Kidney epithelial cell (primary cell): ENCODE results near the gene PPARG. TPM values are rescaled to one million over a fixed set of nuclear protein-coding genes. Genes with fewer than 3 reads are reported as not detected.

ENCODE experiments used
- DNase-seq: peaks from one replicate; pipeline ENCODE4 v3.0.0-alpha.2; 2010; ENCODE audit warnings: low read depth
- H3K27me3 ChIP-seq: 2 replicates; pipeline ENCODE4 v1.6.0; 2011; ENCODE audit warnings: low read length; ENCODE audit not compliant: control insufficient read depth, insufficient read depth
- H3K36me3 ChIP-seq: 2 replicates; pipeline ENCODE4 v1.5.1; 2011; ENCODE audit warnings: low read length; ENCODE audit not compliant: control insufficient read depth, insufficient read depth
- H3K4me3 ChIP-seq: 2 replicates; pipeline ENCODE4 v1.5.1; 2011; ENCODE audit warnings: low read depth, mild to moderate bottlenecking, control low read depth, low read length
- total RNA-seq: library from RNA; depleted of rRNA; stranded (reverse); fragments of >200 nt; gene quantifications from 2 replicates; pipeline ENCODE4 v1.2.3, GENCODE V29; 2015
- TF ChIP-seq, protein P1 (sequence below): IDR thresholded peaks from 2 replicates; pipeline ENCODE4 v1.5.1; 2011; ENCODE audit warnings: mild to moderate bottlenecking, moderate library complexity, low read length, control low read depth, inconsistent platforms; ENCODE audit not compliant: insufficient read depth, poor library complexity, severe bottlenecking

Gene PPARG
- total RNA-seq, 1 donor from 2014 or later, result 14.7 TPM

DNA sequence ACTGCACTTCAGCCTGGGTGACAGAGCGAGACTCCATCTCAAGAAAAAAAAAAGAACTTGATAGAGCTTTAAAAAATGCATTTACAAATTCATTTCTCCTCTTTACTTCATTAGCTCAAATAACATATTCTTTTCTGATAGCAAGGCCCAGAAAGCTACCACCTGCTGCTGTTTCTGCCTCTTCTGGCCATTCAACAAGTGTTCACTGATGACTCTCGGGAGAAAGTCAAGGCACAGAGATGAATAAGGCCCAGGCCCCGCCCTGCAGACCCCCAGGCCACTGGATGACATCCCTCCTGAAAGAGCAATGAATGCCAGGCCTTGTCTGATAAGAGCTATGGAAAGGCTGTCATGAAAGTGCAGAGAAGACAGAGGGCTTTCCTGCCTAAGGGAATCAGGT lies 181.8 kb downstream of the PPARG start:
- Histone ChIP-seq H3K27me3 (no peaks in the 10 kb centered on the region), H3K4me3 (no peak overlapping the region), H3K36me3 (no peaks in the 10 kb centered on the region)
- TF ChIP-seq, protein P1, sequence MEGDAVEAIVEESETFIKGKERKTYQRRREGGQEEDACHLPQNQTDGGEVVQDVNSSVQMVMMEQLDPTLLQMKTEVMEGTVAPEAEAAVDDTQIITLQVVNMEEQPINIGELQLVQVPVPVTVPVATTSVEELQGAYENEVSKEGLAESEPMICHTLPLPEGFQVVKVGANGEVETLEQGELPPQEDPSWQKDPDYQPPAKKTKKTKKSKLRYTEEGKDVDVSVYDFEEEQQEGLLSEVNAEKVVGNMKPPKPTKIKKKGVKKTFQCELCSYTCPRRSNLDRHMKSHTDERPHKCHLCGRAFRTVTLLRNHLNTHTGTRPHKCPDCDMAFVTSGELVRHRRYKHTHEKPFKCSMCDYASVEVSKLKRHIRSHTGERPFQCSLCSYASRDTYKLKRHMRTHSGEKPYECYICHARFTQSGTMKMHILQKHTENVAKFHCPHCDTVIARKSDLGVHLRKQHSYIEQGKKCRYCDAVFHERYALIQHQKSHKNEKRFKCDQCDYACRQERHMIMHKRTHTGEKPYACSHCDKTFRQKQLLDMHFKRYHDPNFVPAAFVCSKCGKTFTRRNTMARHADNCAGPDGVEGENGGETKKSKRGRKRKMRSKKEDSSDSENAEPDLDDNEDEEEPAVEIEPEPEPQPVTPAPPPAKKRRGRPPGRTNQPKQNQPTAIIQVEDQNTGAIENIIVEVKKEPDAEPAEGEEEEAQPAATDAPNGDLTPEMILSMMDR, result no peak
- DNase-seq, result no peak

DNA sequence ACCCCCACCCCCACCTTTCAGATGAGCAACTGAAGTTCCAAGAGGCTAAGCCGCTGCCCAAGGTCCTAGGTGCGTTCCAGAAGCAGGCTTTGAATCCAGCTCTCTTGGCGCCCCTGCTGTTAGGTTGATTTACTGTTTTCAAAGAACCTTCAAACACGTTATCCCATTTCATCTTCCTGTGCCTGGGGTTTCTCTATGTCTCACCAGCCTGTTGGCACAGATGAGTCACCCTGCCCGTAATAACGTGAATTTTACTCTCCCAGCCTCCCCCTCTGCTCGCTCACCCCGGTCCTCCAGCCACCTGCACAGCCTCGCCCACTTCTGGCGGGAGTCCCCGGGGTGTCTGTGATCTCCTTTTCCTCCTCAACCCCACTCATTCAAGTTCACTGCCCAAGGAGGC lies 182.4 kb downstream of the PPARG start:
- H3K4me3 ChIP-seq, result no peak overlapping the region
- no peaks in the 10 kb centered on the region for H3K36me3 ChIP-seq
- peak; percentile 55 for DNase-seq

DNA sequence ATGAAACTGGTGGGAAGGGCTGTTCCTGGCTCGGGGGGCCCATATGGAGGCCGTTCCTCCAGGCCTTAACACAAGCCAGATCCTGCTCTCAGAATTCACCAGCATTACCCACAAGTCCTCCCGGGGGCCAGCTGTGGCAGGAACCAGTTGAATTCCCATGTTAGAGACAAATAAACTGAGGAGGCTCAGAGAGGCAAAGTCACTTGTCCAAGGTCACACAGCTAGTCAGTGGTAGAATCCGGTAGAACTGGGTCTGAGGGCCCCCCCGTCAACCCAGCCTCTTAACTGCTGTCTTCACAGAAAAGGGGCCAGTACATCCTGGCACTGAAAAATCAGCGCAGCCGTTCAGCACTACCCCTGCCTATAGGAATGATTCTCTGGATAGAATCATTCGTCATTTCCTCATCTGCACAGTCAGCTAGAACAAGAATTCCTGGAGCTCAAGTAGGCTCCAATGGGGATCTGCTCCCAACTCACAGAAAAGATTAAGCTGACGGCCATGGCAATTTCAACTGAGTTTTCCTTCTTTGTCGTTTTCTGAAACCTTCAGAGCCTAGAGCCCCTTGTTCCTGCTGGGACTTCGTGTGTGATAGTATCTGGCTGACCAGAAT lies 183.2 kb downstream of the PPARG start:
- no peaks in the 10 kb centered on the region for H3K36me3 ChIP-seq
- no peak for DNase-seq
- no peaks in the 10 kb centered on the region for H3K27me3 ChIP-seq
- TF ChIP-seq, protein P1, result no peak
- H3K4me3 ChIP-seq, result no peak overlapping the region

More for the DNA sequence above, 182.4 kb downstream of the PPARG start:
- TF ChIP-seq, protein P1, result peak; percentile 15
- H3K27me3 ChIP-seq, result no peaks in the 10 kb centered on the region

DNA sequence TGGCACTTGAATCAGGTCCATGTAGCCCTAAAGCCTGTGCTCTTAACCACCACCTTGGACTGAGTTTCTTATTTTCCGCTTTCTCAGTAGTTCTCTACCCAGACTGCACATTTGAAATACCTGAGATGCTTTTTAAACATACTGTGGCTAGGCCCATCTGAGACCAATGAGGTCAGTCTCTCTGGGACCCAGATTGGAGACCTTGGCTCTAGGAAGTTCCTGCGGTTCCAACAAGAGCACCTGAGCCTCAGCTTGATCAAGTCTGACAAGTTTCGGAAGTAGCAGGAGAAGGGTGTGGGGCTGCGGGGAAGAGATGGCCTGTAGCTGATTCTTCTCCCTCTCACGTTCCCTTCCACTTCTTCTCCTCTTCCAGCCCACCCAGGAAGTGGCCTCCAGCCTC lies 183.9 kb downstream of the PPARG start:
- DNase-seq, result no peak

DNA sequence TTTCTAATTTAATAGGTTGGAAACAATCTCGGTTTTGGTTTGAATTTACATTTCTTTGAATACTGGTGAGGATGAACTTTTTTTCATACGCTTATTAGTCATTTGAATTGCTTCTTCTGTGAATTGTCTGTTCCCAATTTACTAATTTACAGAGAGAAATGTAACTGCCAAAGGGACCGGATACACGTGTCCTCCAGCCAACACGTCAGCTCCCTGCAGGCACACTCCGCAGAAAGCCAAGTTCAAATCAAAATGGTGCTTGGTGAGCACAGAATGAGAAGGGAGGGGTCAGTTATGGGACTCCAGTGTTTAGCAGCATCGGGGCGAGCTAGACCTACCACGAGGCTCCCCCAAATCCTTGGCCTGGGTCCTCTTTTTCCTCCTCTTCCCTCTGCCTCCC lies 184.6 kb downstream of the PPARG start:
- Histone ChIP-seq H3K27me3 (no peaks in the 10 kb centered on the region), H3K36me3 (no peaks in the 10 kb centered on the region), H3K4me3 (no peak overlapping the region)
- DNase-seq, result no peak
- TF ChIP-seq, protein P1, result no peak

More for the DNA sequence above, 183.9 kb downstream of the PPARG start:
- Histone ChIP-seq H3K27me3 (no peaks in the 10 kb centered on the region), H3K4me3 (no peak overlapping the region), H3K36me3 (no peaks in the 10 kb centered on the region)
- TF ChIP-seq, protein P1, result no peak
